ENCODE data around the gene RFX8. TPM values are rescaled to one million over a fixed set of nuclear protein-coding genes. Genes with fewer than 3 reads are reported as not detected.
"Not testable (repeated sequence)": the region's sequence is repeated elsewhere in the genome, so short reads cannot be mapped to it uniquely, and the experiment has no call there.

The RFX8 gene
- total and polyA plus RNA-seq, 2 donors (not counting 3 experiments of a cell fraction or from before 2014, with no cell fraction given), result 0.21 to 1.00 TPM

GRCh38 chr2:101439716-101440115 lies 35.2 kb downstream of the RFX8 start:
- FAIRE-seq (no peak), DNase-seq (ENCODE audit: low read depth, low spot score) (no peak)
- H2AFZ ChIP-seq (ENCODE audit: low read depth, low read length), result no peak overlapping the region
- dilution Hi-C loops (cut with MboI; ENCODE audit: extremely low pct_ligation_motif_present, low sequenced_read_pairs), result no loop called here
- H3K9me3 ChIP-seq (replicated peaks; ENCODE audit: control insufficient read depth, insufficient read depth, low read length), result no peaks in the 10 kb centered on the region
- no peaks in the 10 kb centered on the region for H3K36me3 ChIP-seq (ENCODE audit: control insufficient read depth in 2 of 2, extremely low read depth in 1 of 2, insufficient read depth in 2 of 2, low read length in 2 of 2)
- H3K27ac ChIP-seq (ENCODE audit: insufficient read depth, low read depth, low read length), result no peak overlapping the region
- H4K20me1 ChIP-seq (replicated peaks; ENCODE audit: control insufficient read depth, extremely low read depth, insufficient read depth, low read length), result no peaks in the 10 kb centered on the region
- H3K9me1 ChIP-seq (replicated peaks; ENCODE audit: control insufficient read depth, extremely low read depth, insufficient read depth, low read length), result no peaks in the 10 kb centered on the region
- no peak overlapping the region for H3K4me3 ChIP-seq (replicated peaks in 1 of 3; ENCODE audit: insufficient read depth in 1 of 3, low read depth in 1 of 3, low read length in 3 of 3)
- H3K4me2 ChIP-seq (ENCODE audit: insufficient read depth, low read length), result no peak overlapping the region
- TF ChIP-seq MAX (IDR thresholded peaks at IDR 0.05; ENCODE audit: insufficient read depth, insufficient read length) (no peak), EZH2 (IDR thresholded peaks at IDR 0.05; ENCODE audit: borderline replicate concordance, low read depth, low read length, severe bottlenecking) (no peak), POLR2A (IDR thresholded peaks at IDR 0.05; ENCODE audit: low read depth, low read length) (no peak), CTCF (IDR thresholded peaks at IDR 0.05; ENCODE audit: extremely low read depth in 1 of 2, insufficient read depth in 1 of 2, low read depth in 1 of 2, low read length in 2 of 2) (no peak), JUN (IDR thresholded peaks at IDR 0.05; ENCODE audit: borderline replicate concordance, insufficient read depth, insufficient read length, low read depth) (no peak), FOS (IDR thresholded peaks at IDR 0.05; ENCODE audit: borderline replicate concordance, insufficient read depth, low read length) (no peak), MYC (IDR thresholded peaks at IDR 0.05; ENCODE audit: low read depth, low read length) (no peak), POLR2AphosphoS5 (IDR thresholded peaks at IDR 0.05; ENCODE audit: insufficient read depth, low read depth, low read length) (no peak), GATA2 (IDR thresholded peaks at IDR 0.05; ENCODE audit: insufficient read depth, insufficient read length, low read depth, low read length) (no peak)
- BruUV-seq (replicated peaks), result no TSS peak
- peaks cover 17% of the 10 kb centered on the region for H3K4me1 ChIP-seq (ENCODE audit: control insufficient read depth, extremely low read depth, insufficient read depth, low read length)
- CTCF ChIA-PET, result no interaction called here
- POLR2A ChIA-PET, result no interaction called here
- intact Hi-C loops (cut with micrococcal nuclease), result no loop called here
- H3K79me2 ChIP-seq (ENCODE audit: control insufficient read depth, insufficient read depth, low read length), result no peaks in the 10 kb centered on the region
- H3K27me3 ChIP-seq (ENCODE audit: control insufficient read depth in 2 of 2, insufficient read depth in 2 of 2, low read length in 2 of 2), result no peaks in the 10 kb centered on the region
- H3K9ac ChIP-seq (replicated peaks; ENCODE audit: extremely low read depth, insufficient read depth, low read length), result no peak overlapping the region

- H3K4me1 ChIP-seq (ENCODE audit: control insufficient read depth, extremely low read depth, insufficient read depth, low read length), result peaks cover 17% of the 10 kb centered on the region
- CTCF ChIA-PET; POLR2A ChIA-PET; dilution Hi-C loops (cut with MboI; ENCODE audit: extremely low pct_ligation_motif_present, low sequenced_read_pairs); H3K27me3 ChIP-seq (ENCODE audit: control insufficient read depth in 2 of 2, insufficient read depth in 2 of 2, low read length in 2 of 2); H3K79me2 ChIP-seq (ENCODE audit: control insufficient read depth, insufficient read depth, low read length); H3K9me1 ChIP-seq (replicated peaks; ENCODE audit: control insufficient read depth, extremely low read depth, insufficient read depth, low read length); H3K4me3 ChIP-seq (replicated peaks in 1 of 3; ENCODE audit: insufficient read depth in 1 of 3, low read depth in 1 of 3, low read length in 3 of 3); H3K9me3 ChIP-seq (replicated peaks; ENCODE audit: control insufficient read depth, insufficient read depth, low read length); H3K36me3 ChIP-seq (ENCODE audit: control insufficient read depth in 2 of 2, extremely low read depth in 1 of 2, insufficient read depth in 2 of 2, low read length in 2 of 2); H3K4me2 ChIP-seq (ENCODE audit: insufficient read depth, low read length); BruUV-seq (replicated peaks); DNase-seq (ENCODE audit: low read depth, low spot score); H2AFZ ChIP-seq (ENCODE audit: low read depth, low read length); H4K20me1 ChIP-seq (replicated peaks; ENCODE audit: control insufficient read depth, extremely low read depth, insufficient read depth, low read length); FAIRE-seq; intact Hi-C loops (cut with micrococcal nuclease); H3K9ac ChIP-seq (replicated peaks; ENCODE audit: extremely low read depth, insufficient read depth, low read length); H3K27ac ChIP-seq (ENCODE audit: insufficient read depth, low read depth, low read length): not testable (repeated sequence)
These were observed 36.4 kb downstream of the RFX8 start for GRCh38 chr2:101438555-101438954.

All from endothelial cell of umbilical vein (primary cell).